ENCODE measurements around the gene FANCI.

DNA sequence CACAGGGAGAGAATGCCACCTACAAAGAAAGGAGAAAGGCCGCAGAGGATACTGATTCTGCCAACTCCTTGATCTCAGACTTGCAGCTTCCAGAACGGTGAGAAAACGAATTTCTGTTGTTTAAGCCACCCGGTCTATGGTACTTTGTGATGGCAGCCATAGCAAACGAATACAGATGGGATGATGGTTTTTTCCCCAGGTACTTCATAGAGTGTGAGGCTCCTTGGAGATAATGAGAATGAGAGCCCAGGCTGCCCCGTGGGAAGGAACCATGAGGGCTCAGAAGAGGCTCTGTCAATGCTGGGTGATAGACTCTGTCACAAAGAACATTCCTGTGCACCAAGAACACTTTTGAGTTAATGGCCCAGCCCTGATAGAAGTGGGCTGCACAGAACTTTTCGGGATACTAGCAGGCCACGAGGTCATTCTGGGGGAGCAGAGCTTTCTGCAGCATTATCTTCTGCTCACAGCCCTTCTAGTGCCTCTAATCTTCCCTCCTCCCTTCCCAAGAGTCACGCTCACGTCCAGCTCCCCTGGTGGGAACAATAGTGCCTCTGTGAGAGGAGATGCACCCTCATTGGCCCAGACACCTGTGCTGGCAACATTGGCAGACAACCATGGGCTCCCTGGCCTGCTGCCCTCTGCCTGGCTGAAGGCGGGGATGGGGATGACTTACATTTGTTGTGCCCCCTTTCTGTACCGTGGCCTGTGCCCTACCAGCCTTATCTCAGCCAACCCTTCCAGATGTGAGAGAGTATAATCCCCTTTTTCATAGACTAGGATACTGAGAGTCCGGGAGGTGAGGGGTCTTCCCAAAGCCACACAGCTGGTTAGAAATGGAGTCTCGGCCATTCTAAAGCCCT lies 17.2 kb upstream of the FANCI start:
- no peak for TF ChIP-seq CTCF (IDR thresholded peaks at IDR 0.05)
- no peak for TF ChIP-seq POLR2A (IDR thresholded peaks at IDR 0.05)
